ENCODE results near the gene PNPLA5. TPM values are rescaled to one million over a fixed set of nuclear protein-coding genes. Genes with fewer than 3 reads are reported as not detected.

Gene PNPLA5
- total RNA-seq, 1 donor from 2014 or later, result not detected

- H3K9me3 ChIP-seq (ENCODE audit: control insufficient read depth in 3 of 3, low read length in 3 of 3), result no peaks in the 10 kb centered on the region
- no peak overlapping the region for H3K27ac ChIP-seq (ENCODE audit: low read depth, low read length)
- no peaks in the 10 kb centered on the region for H3K4me1 ChIP-seq (ENCODE audit: control insufficient read depth in 3 of 3, insufficient read depth in 3 of 3, low read length in 3 of 3)
- peaks cover 43 to 64% (median 47%) of the 10 kb centered on the region in 3 donors for H3K27me3 ChIP-seq (ENCODE audit: control insufficient read depth in 3 of 3, insufficient read depth in 3 of 3, low read length in 3 of 3)
- H3K36me3 ChIP-seq (ENCODE audit: control insufficient read depth in 3 of 3, insufficient read depth in 3 of 3, low read length in 3 of 3), result no peaks in the 10 kb centered on the region
- no peak overlapping the region for H3K9ac ChIP-seq (ENCODE audit: low read depth in 1 of 3, low read length in 3 of 3)
- no peak overlapping the region for H3K4me3 ChIP-seq (ENCODE audit: low read length in 3 of 3)
Measured at GRCh38 chr22:43858156-43858895, 33.5 kb downstream of the PNPLA5 start.

- no peak overlapping the region for H3K9ac ChIP-seq (ENCODE audit: low read depth in 1 of 3, low read length in 3 of 3)
- H3K4me3 ChIP-seq (ENCODE audit: low read length in 3 of 3), result no peak overlapping the region
- no peaks in the 10 kb centered on the region for H3K4me1 ChIP-seq (ENCODE audit: control insufficient read depth in 3 of 3, insufficient read depth in 3 of 3, low read length in 3 of 3)
- H3K27me3 ChIP-seq (ENCODE audit: control insufficient read depth in 3 of 3, insufficient read depth in 3 of 3, low read length in 3 of 3), result peaks cover 45 to 67% (median 49%) of the 10 kb centered on the region in 3 donors
- H3K9me3 ChIP-seq (ENCODE audit: control insufficient read depth in 3 of 3, low read length in 3 of 3), result no peaks in the 10 kb centered on the region
- H3K27ac ChIP-seq (ENCODE audit: low read depth, low read length), result no peak overlapping the region
- no peaks in the 10 kb centered on the region for H3K36me3 ChIP-seq (ENCODE audit: control insufficient read depth in 3 of 3, insufficient read depth in 3 of 3, low read length in 3 of 3)
Measured at GRCh38 chr22:43857367-43857766, 34.4 kb downstream of the PNPLA5 start.

- Histone ChIP-seq H3K27me3 (ENCODE audit: control insufficient read depth in 3 of 3, insufficient read depth in 3 of 3, low read length in 3 of 3) (peaks cover 44 to 69% (median 49%) of the 10 kb centered on the region in 3 donors), H3K4me3 (ENCODE audit: low read length in 3 of 3) (no peak overlapping the region)
Measured at GRCh38 chr22:43855431-43855830, 36.4 kb downstream of the PNPLA5 start.

GRCh38 chr22:43854786-43855271, 37.0 kb downstream of the PNPLA5 start:
- peaks cover 43 to 67% (median 44%) of the 10 kb centered on the region in 3 donors for H3K27me3 ChIP-seq (ENCODE audit: control insufficient read depth in 3 of 3, insufficient read depth in 3 of 3, low read length in 3 of 3)
- H3K4me3 ChIP-seq (ENCODE audit: low read length in 3 of 3), result no peak overlapping the region
- no peaks in the 10 kb centered on the region for H3K9me3 ChIP-seq (ENCODE audit: control insufficient read depth in 3 of 3, low read length in 3 of 3)
- no peak overlapping the region for H3K9ac ChIP-seq (ENCODE audit: low read depth in 1 of 3, low read length in 3 of 3)
- no peaks in the 10 kb centered on the region for H3K36me3 ChIP-seq (ENCODE audit: control insufficient read depth in 3 of 3, insufficient read depth in 3 of 3, low read length in 3 of 3)
- no peak overlapping the region for H3K27ac ChIP-seq (ENCODE audit: low read depth, low read length)
- no peaks in the 10 kb centered on the region for H3K4me1 ChIP-seq (ENCODE audit: control insufficient read depth in 3 of 3, insufficient read depth in 3 of 3, low read length in 3 of 3)

More at GRCh38 chr22:43855431-43855830, 36.4 kb downstream of the PNPLA5 start:
- Histone ChIP-seq H3K9me3 (ENCODE audit: control insufficient read depth in 3 of 3, low read length in 3 of 3) (no peaks in the 10 kb centered on the region), H3K4me1 (ENCODE audit: control insufficient read depth in 3 of 3, insufficient read depth in 3 of 3, low read length in 3 of 3) (no peaks in the 10 kb centered on the region), H3K9ac (ENCODE audit: low read depth in 1 of 3, low read length in 3 of 3) (no peak overlapping the region), H3K36me3 (ENCODE audit: control insufficient read depth in 3 of 3, insufficient read depth in 3 of 3, low read length in 3 of 3) (no peaks in the 10 kb centered on the region), H3K27ac (ENCODE audit: low read depth, low read length) (no peak overlapping the region)

DNA sequence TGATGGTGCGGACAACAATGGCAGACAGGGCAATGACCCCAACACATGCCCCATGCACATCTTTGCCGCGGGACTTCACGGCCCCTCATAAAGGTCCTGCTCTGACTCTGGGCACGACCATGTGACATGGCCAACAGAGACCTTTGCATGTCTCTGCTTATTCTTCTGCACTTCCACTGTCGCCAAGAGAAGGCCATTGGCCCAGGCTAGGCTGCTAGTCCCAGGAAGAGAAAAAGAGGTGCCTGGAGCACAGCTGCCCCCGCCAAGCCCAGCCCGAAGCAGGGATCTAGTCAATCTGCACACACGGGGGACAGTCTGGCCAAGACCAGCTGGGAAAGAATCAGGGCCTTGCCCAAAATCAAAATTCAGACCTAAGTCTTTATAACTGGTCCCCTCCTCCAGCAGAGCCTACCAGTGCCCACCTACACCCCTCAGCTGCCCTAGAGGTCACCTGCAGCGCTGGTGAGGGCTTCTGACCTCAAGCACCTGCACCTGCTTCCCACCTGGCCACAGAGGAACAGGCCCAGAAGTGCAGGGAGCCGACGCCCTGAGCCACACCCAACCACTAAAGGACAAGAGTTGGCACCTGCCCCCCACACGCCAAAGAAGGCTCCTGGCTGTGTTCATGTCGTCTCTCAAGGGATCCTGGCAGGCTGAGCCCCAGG, 37.6 kb downstream of the PNPLA5 start:
- no peak overlapping the region for H3K4me3 ChIP-seq (ENCODE audit: low read length in 3 of 3)
- no peaks in the 10 kb centered on the region for H3K9me3 ChIP-seq (ENCODE audit: control insufficient read depth in 3 of 3, low read length in 3 of 3)
- no peaks in the 10 kb centered on the region for H3K36me3 ChIP-seq (ENCODE audit: control insufficient read depth in 3 of 3, insufficient read depth in 3 of 3, low read length in 3 of 3)
- peaks cover 37 to 62% (median 44%) of the 10 kb centered on the region in 3 donors for H3K27me3 ChIP-seq (ENCODE audit: control insufficient read depth in 3 of 3, insufficient read depth in 3 of 3, low read length in 3 of 3)
- H3K9ac ChIP-seq (ENCODE audit: low read depth in 1 of 3, low read length in 3 of 3), result no peak overlapping the region
- H3K27ac ChIP-seq (ENCODE audit: low read depth, low read length), result no peak overlapping the region
- no peaks in the 10 kb centered on the region for H3K4me1 ChIP-seq (ENCODE audit: control insufficient read depth in 3 of 3, insufficient read depth in 3 of 3, low read length in 3 of 3)

DNA sequence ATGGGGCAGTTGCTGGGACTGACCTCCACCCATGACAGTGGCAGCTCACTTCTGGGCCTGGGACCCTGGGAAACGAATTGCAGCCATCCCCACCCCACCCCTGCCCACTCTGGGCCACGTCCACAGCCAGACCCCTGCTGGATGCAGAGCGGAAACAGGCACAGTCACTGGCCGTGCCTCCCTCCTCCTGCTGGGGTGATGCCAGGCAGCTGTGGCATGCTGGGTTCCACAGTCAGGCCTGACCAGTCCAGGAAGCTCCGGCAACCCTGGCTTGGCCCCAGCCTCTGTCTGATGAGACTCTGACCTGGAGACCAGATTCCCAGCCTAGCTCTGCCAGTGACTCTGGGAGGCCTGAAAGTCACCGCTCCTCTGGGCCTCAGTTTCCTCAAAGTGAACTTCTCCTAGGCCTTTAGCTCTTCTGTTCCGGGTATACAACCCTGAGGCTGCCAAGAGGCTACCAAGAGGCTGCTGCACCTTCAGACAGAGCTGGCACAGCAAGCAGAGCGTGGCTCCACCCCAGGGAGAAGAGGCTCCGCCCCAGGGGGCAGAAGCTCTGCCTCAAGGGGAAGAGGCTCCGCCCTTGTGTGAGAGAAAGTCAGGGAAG, 38.4 kb downstream of the PNPLA5 start:
- no peaks in the 10 kb centered on the region for H3K36me3 ChIP-seq (ENCODE audit: control insufficient read depth in 3 of 3, insufficient read depth in 3 of 3, low read length in 3 of 3)
- no peak overlapping the region for H3K4me3 ChIP-seq (ENCODE audit: low read length in 3 of 3)
- peaks cover 0 to 2% (median 2%) of the 10 kb centered on the region in 3 donors for H3K4me1 ChIP-seq (ENCODE audit: control insufficient read depth in 3 of 3, insufficient read depth in 3 of 3, low read length in 3 of 3)
- no peak overlapping the region for H3K27ac ChIP-seq (ENCODE audit: low read depth, low read length)
- H3K9ac ChIP-seq (ENCODE audit: low read depth in 1 of 3, low read length in 3 of 3), result no peak overlapping the region
- no peaks in the 10 kb centered on the region for H3K9me3 ChIP-seq (ENCODE audit: control insufficient read depth in 3 of 3, low read length in 3 of 3)
- peaks cover 30 to 63% (median 46%) of the 10 kb centered on the region in 3 donors for H3K27me3 ChIP-seq (ENCODE audit: control insufficient read depth in 3 of 3, insufficient read depth in 3 of 3, low read length in 3 of 3)

GRCh38 chr22:43852573-43853327, 39.1 kb downstream of the PNPLA5 start:
- Histone ChIP-seq H3K27me3 (ENCODE audit: control insufficient read depth in 3 of 3, insufficient read depth in 3 of 3, low read length in 3 of 3) (peaks cover 26 to 64% (median 46%) of the 10 kb centered on the region in 3 donors), H3K9me3 (ENCODE audit: control insufficient read depth in 3 of 3, low read length in 3 of 3) (no peaks in the 10 kb centered on the region), H3K36me3 (ENCODE audit: control insufficient read depth in 3 of 3, insufficient read depth in 3 of 3, low read length in 3 of 3) (no peaks in the 10 kb centered on the region), H3K27ac (ENCODE audit: low read depth, low read length) (no peak overlapping the region), H3K4me3 (ENCODE audit: low read length in 3 of 3) (no peak overlapping the region), H3K4me1 (ENCODE audit: control insufficient read depth in 3 of 3, insufficient read depth in 3 of 3, low read length in 3 of 3) (peaks cover 0 to 4% (median 4%) of the 10 kb centered on the region in 3 donors), H3K9ac (ENCODE audit: low read depth in 1 of 3, low read length in 3 of 3) (no peak overlapping the region)

DNA sequence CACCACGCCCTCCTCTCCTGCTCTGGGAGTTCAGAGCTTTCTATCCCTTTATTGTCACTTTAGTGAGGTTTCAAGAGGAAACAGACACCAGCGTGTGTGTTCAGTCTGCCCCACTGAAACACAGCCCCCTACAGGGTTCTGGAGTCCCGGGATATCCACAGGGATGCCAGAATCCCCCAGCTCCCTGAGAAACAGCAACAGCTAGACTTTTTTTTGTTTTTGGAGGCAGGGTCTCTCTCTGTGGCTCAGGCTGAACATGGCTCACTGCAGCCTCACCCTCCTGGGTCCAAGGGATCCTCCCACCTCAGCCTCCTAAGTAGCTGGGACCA, 39.9 kb downstream of the PNPLA5 start:
- Histone ChIP-seq H3K4me3 (ENCODE audit: low read length in 3 of 3) (no peak overlapping the region), H3K4me1 (ENCODE audit: control insufficient read depth in 3 of 3, insufficient read depth in 3 of 3, low read length in 3 of 3) (peaks cover 0 to 4% (median 4%) of the 10 kb centered on the region in 3 donors), H3K27me3 (ENCODE audit: control insufficient read depth in 3 of 3, insufficient read depth in 3 of 3, low read length in 3 of 3) (peaks cover 26 to 67% (median 49%) of the 10 kb centered on the region in 3 donors), H3K9me3 (ENCODE audit: control insufficient read depth in 3 of 3, low read length in 3 of 3) (no peaks in the 10 kb centered on the region), H3K27ac (ENCODE audit: low read depth, low read length) (no peak overlapping the region), H3K9ac (ENCODE audit: low read depth in 1 of 3, low read length in 3 of 3) (no peak overlapping the region), H3K36me3 (ENCODE audit: control insufficient read depth in 3 of 3, insufficient read depth in 3 of 3, low read length in 3 of 3) (no peaks in the 10 kb centered on the region)

GRCh38 chr22:43851058-43851978, 40.5 kb downstream of the PNPLA5 start:
- peaks cover 26 to 67% (median 52%) of the 10 kb centered on the region in 3 donors for H3K27me3 ChIP-seq (ENCODE audit: control insufficient read depth in 3 of 3, insufficient read depth in 3 of 3, low read length in 3 of 3)
- H3K4me3 ChIP-seq (ENCODE audit: low read length in 3 of 3), result no peak overlapping the region
- H3K27ac ChIP-seq (ENCODE audit: low read depth, low read length), result no peak overlapping the region
- no peaks in the 10 kb centered on the region for H3K36me3 ChIP-seq (ENCODE audit: control insufficient read depth in 3 of 3, insufficient read depth in 3 of 3, low read length in 3 of 3)
- peaks cover 0 to 4% (median 4%) of the 10 kb centered on the region in 3 donors for H3K4me1 ChIP-seq (ENCODE audit: control insufficient read depth in 3 of 3, insufficient read depth in 3 of 3, low read length in 3 of 3)
- no peak overlapping the region for H3K9ac ChIP-seq (ENCODE audit: low read depth in 1 of 3, low read length in 3 of 3)
- no peaks in the 10 kb centered on the region for H3K9me3 ChIP-seq (ENCODE audit: control insufficient read depth in 3 of 3, low read length in 3 of 3)

Data from skeletal muscle tissue (tissue), 4 donors.